ENCODE results near the gene C1RL.
A peak's percentile ranks its signal among the peaks of the same experiment; 100 is the strongest.
"Not testable (repeated sequence)": the region's sequence is repeated elsewhere in the genome, so short reads cannot be mapped to it uniquely, and the experiment has no call there.

The C1RL gene

DNA sequence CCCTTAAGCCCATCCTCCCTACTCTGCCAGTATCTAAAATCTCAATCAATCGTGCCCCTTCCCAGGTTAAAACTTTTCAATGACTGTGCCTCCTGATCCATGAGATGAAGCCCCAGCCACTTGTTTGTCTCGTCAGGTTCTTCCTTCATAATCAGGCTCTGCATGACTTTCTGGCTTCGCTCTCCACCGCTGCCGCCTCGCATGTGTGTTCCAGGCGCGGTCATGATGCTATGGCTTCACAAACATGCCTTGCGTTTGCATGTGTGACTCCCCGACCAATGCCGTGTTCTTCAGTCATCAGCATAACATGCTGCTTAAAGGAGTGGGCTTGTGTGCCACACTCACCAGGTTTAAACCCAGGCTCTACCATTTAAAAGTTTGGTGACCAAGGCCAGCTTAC is 5.0 kb upstream of the C1RL start:
- no peak for DNase-seq (ENCODE audit: low spot score)

DNA sequence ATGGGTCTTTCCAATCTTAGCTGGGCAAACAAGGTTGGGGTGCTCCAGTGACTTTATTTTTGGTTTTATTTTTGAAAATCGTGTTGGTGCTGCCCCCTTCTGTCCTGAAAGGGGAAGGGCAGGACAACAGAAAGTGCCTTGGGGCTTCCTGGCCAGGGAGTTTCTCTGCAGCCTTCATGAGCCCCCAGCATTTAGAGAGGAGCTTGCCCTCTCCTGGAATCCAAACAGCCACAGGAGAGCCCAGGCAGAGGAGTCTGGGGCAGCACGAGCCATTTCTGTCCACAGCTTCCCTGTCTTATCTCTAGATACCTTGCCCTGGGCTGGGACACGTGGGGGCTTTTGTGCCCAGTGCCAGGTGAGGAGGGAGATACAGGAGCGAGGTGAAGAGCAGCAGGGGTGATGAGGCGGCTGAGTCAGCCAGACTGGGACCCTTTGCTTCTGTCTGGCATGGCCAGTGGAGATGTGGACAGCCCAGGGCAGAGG is 4.4 kb upstream of the C1RL start:
- DNase-seq (ENCODE audit: low spot score): no peak

DNA sequence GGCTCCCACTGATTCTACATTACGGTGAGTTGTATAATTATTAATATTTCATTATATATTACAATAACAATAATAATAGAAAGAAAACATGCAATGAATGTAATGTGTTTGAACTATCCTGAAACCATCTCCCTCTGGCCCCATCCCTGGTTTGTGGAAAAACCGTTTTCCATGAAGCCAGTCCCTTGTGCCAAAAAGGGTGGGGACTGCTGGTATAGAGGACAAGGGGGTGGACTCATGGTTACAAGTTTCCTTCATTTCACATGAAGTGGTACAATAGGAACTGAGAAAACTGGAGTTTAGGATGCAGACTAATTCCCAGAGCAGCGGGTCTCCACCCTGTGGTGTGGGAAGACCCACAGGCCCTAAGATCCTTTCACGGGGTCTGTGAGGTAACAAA is 3.0 kb upstream of the C1RL start:
- DNase-seq (ENCODE audit: low spot score): no peak

DNA sequence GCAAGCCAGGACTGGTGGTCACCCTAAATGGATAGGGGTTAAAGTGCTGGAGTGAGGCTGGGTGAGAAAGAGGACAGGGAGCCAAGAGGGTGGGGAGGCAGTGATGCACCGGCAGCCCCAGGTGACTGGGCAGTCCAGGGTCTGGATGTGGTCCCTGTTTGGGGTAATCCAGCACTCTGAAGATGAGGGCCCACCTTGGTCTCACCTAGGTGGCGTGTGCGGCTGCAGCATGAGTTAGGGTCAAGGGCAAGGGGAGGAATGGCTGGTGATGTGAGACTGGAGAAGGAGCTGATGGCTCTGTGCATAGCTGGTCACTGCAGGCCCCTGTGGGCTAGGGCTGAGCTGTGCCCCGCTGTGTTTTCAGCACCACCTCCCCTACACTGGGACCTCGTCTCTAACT is 1.6 kb upstream of the C1RL start:
- no peak for DNase-seq (ENCODE audit: low spot score)

DNA sequence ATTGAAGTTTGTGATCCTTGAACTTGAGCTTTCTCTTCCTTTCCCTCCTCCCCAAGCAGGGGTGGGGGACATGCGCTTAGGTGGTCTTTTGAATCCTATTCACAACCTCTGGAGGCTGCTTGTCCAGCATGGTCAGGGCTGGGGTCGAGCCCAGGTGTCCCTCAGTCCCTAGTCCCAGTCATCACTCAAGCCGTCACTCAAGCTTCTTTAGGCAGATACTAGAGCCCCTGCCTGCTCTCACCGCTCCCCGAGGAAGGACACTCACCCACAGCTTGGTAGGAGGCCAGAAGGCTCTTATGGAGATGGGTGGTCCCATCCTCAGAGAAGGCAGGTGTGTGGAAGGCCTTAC is 532 bp upstream of the C1RL start:
- DNase-seq (ENCODE audit: low spot score): no peak

DNA sequence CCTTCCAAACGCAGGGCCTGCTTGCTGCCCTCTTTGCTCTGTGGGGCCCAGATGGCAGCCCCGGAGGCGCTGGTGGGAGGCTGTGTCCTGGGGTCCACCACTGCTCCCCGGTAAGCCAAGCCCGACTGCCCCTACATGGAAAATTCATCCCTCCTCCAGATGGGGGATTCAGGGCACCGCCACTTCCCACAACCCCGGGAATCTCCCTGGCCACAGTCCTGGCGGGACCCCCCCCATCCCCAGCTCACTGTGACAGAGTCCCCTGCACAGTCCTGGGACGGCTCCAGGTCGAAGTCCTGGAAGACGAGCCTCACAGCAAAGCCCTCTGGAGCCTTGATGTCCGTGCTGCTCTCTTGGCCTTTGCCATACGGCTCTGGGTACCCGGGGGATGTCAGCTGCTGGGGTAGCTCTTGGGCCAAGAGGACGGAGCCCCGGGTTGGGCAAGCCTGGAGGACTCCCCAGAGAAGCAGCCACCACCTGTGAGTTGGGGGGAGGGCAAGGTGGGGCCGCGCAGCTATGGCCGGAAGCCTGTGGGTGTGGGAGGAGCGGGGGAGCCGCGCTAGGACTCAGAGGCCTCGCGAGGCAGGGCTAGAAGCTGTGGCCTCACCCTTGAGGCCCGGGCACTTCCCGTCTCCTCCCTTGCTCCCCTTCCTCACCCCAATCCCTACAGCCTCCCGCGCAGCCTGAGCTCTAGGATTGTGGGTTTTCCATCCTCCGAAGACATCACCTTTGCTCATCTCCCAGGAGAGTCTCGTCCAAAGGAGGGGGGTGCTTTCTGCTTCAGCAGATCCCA is 815 bp downstream of the C1RL start:
- DNase-seq (ENCODE audit: low spot score): peak; percentile 78

DNA sequence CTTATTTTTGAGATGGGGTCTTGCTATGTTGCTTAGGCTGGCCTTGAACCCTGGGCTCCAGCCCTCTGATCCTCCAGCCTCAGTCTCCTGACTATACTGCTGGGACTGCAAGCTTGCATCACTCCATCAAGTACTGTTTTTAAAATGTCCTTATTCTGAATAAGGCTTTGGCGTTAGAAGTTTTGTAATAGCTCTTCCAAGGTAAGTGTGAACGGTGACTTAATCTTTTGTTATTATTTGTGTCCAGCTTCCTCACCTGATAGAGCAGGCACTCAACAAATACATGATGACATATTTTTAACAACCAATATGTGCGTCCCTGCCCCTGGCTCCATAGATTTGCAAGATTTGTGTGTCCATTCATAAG is 1.4 kb downstream of the C1RL start:
- DNase-seq (ENCODE audit: low spot score): no peak

DNA sequence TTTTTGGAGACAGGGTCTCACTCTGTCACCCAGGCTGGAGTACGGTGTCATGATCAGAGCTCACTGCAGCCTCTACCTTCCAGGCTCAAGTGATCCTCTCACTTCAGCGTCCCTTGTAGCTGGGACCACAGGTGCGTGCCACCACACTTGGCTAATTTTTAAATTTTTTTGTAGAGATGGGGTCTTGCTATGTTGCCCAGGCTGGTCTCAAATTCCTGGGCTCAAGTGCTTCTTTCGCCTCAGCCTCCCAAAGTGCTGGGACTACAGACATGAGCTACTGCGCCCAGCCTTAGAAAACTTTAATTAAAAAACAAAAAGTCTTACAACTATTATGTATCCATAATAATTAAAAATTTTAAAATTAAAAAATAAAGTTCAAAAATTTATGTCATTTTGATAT is 1.8 kb downstream of the C1RL start:
- DNase-seq (ENCODE audit: low spot score): not testable (repeated sequence)

DNA sequence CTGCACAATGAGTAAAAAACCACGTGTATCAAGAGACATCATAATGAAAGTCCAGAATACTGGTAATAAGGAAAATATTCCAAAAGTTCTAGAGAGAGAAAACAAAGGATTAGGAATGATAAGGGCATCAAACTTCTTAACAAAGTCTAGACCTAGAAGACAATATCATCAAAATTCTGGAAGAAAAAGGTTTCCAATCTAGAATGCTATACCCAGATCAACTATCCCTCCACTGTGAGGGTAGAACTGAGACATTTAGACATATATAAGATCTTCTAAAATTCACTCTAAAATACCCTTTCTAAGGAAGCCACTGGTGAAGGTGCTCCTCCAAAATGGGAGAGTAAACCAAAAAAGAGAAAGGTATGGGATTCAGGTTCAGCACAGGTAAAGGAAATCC is 2.9 kb downstream of the C1RL start:
- DNase-seq (ENCODE audit: low spot score): no peak

DNA sequence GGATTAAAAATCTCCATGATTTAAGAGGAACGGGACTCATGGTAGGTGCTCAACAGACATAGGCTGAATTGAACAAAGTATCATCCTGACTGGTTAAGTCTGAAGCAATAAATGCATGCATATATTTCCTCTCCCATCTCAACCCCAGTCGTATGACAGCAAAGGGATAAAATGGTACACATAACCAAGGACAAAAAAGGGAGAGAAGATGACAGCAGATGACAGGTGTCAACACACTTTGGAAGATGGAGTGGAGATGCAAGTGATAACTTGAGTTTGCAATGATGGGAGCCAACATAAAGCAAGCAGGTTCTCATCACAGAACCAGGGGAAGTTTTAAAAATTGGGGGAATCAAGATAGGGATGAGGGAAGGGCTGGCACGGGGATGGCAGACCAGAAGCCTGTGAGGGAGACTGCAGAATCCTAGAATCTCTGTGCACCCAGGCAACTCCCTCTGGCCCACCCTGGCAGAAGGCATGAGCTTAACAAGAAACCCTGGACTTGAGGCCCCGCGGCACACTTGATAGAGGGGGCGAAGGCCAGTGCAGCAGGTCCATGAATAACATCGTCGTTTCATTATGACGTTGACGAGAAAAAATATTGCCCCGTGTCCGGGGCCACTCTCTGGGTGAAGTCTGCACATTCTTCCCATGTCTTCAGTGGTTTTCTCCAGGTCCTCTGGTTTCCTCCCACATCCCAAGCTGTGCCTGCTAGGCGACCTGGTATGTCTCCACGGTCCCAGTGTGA is 5.0 kb downstream of the C1RL start:
- no peak for DNase-seq (ENCODE audit: low spot score)

DNA sequence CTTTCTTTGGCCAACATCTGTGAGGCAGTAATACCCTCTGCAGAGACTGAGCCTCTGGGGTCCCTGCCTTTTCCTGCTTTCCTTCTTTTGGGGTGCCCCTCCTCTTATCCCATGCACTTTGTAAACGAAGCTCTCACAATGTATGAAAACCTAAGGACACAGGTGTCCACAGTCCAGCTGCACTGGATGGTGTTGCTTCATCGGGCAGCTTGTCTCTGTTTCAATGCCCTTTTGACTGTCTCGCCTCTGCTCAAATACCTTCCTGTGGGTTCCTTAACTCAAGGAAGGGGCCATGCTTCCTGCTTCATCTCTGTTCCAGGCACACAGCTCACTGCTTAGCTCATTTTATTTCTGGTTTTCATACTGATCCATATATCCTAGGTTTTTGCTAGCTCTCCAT is 6.4 kb downstream of the C1RL start:
- no peak for DNase-seq (ENCODE audit: low spot score)

DNA sequence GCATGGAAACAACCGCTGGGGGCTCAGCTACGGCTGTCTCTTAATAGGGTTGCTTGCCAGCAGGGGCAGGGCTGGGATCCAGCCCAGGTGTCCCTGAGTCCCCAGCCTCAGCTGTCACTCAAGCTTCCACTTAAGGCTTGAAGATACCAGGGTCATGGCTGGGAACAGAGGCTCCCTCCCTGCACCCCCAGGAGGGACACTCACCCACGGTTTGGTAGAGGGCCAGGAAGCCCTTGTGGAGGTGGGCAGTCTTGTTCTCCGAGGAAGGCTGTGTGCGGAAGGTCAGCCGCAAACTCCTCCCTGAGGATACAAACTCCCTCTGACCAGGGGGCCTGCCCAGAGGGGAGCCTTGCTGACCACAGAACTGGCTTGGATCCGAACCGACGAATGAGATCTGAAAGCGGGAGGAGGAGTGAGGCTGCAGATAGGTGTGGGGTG is 7.3 kb downstream of the C1RL start:
- DNase-seq (ENCODE audit: low spot score): no peak

DNA sequence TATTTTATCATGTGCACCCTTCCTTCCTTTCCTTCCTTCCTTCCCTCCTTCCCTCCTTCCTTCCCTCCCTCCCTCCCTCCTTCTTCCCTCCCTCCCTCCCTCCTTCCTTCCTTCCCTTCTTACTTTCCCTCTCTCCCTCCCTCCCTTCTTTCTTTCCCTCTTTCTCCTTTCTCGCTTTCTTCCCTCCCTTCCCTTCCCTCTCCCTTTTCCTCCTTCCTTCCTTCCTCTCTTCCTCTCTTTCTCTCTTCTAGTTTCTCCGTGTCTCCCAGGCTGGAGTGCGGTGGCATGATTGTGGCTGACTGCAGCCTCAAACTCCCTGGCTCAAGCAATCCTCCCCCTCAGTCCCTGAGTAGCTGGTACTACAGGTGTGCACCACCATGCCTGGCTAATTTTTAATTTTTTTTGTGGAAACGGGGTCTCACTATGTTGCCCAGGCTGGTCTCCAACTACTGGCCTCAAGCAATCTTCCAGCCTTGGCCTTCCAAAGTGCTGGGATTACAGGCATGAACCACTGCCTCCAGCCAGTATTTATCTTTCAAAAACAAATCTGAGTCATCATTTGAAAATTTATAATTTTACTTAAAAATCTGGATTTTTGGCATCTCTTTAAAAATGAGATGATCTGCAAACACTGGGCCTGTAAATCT is 7.8 kb downstream of the C1RL start:
- DNase-seq (ENCODE audit: low spot score): no peak

DNA sequence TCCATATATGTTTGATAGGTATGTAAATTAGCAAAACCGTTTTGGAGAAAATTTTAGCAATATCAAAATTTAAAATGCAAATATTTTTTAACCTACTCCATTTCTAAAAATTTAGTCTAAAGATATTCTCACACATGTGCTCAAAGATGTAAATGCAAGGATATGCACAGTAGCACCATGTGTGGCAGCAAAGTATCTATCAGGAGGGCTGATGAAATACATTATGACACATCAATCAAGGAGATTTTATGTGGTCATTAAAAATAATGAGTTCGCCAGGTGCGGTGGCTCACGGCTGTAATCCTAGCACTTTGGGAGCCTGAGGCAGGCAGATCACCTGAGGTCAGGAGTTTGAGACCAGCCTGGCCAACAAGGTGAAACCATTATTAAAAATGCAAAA is 8.8 kb downstream of the C1RL start:
- no peak for DNase-seq (ENCODE audit: low spot score)

DNA sequence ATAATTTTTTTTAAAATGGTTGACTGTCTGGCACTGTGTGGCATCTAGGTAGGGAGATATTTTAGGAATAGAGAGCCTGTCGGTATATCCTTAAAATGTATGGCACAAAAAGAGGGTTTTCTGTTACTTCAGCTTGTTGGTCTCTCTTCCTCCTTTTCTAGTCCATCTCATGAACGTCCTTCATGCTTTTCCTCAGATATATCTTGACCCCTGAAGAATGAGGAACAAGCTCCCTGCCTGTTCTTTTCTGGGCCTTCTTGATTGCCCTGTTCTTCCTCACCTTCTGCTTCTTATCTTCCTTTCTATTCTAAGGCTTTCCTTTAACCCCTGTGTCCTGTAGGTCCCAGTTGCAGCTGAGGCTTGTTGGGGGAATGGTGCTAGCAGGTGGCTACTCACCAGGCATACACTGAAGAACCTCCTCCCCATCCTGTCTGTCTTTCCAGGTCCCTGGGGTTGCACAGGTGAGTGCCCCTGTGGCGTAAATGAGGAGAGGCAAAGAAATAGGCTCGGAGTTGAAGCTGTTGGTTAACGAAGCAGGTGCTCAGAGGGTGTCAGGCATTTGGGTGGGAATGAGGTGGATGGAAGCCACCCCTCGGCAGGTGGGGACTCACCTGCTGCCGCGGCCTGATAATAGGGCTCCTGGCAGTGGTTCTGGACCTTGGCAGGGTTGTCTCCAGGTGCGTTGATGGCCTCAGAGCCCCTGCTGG is 9.6 kb downstream of the C1RL start:
- DNase-seq (ENCODE audit: low spot score): no peak

DNA sequence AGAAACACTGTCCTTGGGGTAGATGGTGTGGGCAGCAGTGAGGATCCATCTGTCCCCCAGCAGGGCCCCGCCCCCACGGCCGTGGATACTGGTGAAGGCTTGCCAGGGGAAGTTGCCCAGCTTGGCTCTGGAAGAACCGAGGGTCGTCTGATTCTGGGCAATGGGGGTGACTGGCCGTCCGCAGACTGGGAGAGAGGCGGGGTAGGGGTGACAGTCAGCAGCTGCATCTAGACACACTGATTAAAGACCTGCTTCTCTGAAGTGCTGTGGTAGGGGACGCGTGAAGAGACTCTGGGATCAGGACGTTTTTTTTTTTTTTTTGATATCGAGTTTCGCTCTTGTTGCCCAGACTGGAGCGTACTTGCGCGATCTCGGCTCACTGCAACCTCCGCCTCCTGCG is 12.0 kb downstream of the C1RL start:
- DNase-seq (ENCODE audit: low spot score): no peak

DNA sequence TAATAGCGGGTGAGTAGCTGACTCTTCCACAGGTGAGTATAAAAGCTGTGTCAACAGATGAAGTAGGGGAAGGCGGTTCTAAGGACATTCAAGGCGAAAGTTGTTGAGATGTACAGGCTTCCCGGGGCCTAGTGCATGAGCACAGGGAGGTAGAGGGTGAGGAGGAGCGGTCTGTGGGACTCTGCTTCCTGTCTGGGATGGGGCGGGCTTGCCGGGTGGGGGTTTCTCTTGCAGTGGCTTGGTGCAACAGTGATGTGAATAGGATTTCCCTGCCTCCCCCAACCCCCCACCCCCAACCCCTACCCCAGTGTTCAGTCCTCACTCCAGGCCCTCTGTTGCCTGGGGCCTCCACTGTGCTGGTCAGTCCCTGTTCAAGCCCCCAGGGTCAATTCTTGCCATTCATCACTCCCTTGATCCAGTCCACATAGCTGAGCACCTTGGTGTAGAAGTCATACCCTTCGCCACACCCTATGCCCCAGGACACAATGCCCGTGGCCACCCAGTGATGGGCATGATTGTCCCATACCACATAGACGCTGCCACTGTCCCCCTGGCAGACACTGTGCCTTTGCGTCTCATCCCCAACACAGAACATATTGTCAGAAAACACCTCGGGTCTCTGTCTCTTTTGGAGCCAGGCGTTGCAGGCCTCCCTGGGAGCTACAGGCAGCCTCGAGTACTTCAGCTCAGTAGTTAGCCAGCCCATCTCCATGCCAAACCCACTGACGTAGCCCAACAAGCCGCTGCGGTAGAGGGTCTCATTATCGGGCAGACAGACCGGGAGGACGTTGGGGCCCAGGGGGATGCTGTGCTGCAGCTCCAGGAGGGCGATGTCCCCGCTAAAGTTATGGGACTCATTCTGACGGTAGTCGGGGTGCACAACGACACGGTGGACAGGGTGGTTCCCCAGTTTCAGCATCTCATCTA is 12.7 kb downstream of the C1RL start:
- no peak for DNase-seq (ENCODE audit: low spot score)

DNA sequence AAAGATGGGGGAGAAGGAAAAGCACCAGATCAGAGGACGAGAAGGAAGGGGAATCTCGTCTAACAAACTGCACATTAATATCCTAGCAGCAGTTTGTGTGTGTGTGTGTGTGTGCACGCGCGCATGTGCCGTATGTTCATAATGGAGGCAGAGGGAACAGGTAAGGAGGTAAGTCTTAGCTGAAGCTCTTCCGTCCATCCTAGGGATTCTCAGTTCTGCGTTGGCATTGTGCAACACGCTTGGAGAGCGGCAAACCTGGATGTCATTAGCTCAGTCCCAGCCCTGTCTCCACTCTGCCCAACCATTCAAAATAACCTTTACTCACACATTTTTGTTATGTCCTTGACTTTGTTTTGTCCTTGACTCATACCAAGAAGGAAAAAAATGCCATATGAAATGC is 15.1 kb downstream of the C1RL start:
- no peak for DNase-seq (ENCODE audit: low spot score)

DNA sequence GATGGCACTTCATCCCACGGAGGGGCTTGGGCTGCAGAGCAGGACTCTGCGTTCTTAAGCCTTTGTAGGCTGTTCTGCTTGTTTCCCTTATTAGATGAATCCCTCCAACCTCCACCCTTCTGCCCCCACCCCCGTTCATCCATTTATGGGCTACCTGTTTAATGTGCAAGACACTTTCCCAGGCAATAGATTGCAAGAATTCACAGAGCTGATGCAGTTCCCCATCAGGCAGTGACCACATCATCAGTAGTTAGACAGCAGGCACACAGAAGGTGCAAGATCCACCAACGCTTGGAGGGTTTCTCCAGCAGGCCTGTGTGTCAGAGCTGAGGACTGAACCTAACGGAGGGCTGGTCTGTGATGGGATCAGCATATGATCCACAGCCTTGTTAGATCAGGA is 15.5 kb downstream of the C1RL start:
- DNase-seq (ENCODE audit: low spot score): no peak

DNA sequence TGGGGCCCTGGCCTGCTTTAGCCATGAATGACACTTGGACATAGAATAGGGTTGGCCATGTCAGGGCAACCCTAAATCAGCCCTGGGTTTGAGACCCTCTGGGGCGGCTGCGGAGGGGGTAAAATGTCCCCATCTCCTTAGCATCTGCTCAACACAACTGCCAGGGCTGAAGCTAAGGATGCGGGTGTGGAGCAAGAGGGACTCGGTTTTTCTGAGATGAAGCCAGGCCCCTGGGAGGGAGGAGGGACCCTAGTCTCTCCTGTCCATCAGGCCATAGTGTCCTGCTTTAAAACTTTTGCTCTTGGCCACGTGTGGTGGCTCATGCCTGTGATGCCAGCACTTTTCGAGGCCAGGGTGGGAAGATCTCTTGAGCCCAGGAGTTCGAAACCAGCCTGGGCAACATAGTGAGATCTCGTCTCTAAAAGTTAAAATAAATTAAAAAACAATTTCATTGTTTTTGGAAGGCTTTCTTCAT is 16.0 kb downstream of the C1RL start:
- DNase-seq (ENCODE audit: low spot score): no peak

DNA sequence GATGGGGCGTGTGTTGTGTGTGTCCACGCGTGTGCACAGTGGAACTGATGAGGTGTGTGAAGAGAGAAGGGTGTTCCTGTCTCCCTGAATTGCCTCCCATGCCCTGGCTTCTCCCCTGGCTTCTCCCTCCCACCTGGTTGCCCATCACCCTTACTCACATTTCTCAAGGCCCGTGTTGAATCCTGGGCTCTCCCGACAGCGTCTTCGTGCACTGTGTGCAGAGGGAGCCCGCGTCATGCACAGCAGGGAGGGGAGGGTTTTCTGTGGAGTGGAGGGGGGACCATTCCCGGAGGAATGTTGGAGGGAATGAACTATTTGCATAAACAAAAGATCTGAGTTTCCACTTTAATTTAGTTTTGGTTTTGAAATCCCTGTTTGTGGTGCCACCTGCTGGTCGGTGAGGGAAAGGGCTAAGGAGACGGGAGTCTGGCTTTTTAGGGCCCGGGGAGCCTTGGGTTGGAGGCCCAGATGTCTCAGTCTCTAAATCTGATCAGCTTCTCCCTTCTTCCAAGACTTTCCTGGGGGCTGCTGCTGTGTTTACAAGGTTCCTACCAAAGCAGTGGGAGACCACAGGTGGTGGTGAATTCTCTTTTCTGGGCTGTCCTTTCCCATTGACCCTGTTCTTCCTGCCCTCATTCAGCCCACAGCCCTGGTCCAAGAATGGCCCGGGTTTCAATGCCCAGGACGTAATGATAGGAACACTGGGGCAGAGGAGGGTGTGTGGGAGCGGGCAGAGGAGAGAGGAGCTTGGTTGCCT is 16.6 kb downstream of the C1RL start, which contains the start of gene C1R:
C1R (minus strand) TSS at position 217 of the 757 bp plus-strand sequence; CDS start at position 160, 57 bp downstream.
- DNase-seq (ENCODE audit: low spot score): peak; percentile 80
